ENCODE results near the gene MSH3. TPM values are rescaled to one million over a fixed set of nuclear protein-coding genes. Genes with fewer than 3 reads are reported as not detected.
"Not testable (repeated sequence)": the region's sequence is repeated elsewhere in the genome, so short reads cannot be mapped to it uniquely, and the experiment has no call there.

The MSH3 gene
- total RNA-seq, 1 experiment from 2014 or later = 21.9 TPM

DNA sequence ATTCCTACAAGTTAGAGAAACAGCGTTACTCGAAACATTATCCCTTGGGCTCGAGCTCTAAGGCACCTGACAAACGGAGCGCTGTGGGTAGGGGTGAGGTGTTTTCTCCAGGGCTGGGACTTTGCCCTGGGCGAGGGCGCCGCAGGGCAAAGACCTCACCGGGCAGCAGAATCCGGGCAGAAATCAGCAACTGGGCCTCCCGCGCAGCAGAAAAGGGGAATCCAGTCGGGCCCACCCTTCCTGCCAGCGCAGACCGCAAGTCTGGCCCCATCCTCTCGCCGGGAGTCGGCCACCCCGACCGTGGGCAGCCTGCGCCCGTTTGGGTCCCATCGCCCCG, 430 bp upstream of the MSH3 start:
- Mint-ChIP-seq H3K27ac (ENCODE audit: low read depth, unreplicated experiment) (peak overlapping the region; percentile 24), H3K4me3 (ENCODE audit: unreplicated experiment) (peak overlapping the region; percentile 96), H3K27me3 (ENCODE audit: insufficient read depth, unreplicated experiment) (no peaks in the 10 kb centered on the region), H3K36me3 (ENCODE audit: insufficient read depth, unreplicated experiment) (peaks cover 26% of the 10 kb centered on the region), H3K4me1 (ENCODE audit: insufficient read depth, unreplicated experiment) (peaks cover 17% of the 10 kb centered on the region), H3K9me3 (ENCODE audit: unreplicated experiment) (no peaks in the 10 kb centered on the region)
- no peak for TF ChIP-seq CTCF (IDR thresholded peaks at IDR 0.05; ENCODE audit: unreplicated experiment)
- peak; percentile 18 for DNase-seq (ENCODE audit: unreplicated experiment)
- intact Hi-C loops (cut with micrococcal nuclease) = loop anchor here (2.0 to 10.0 kb wide), 2 partner anchors 165 to 249 kb away; partner anchors contain the start of genes FAM151B and ZFYVE16
- ChIA-PET POLR2A (interaction anchor here (0.6 to 2.4 kb wide), 2 partner anchors 166 to 556 kb away, joined by 3 to 11 read pairs; partner anchors contain the start of gene FAM151B), CTCF (interaction anchor here (0.7 kb wide), 1 partner anchor 21 kb away, joined by 3 read pairs; no protein-coding TSS in a partner anchor)
- BruUV-seq (replicated peaks) = TSS peak; percentile 61

GRCh38 chr5:80655231-80655774, 851 bp downstream of the MSH3 start:
- ChIA-PET CTCF (interaction anchor here (2.2 kb wide), 2 partner anchors 14 to 17 kb away, joined by 10 to 12 read pairs; no protein-coding TSS in a partner anchor), POLR2A (interaction anchor here (0.5 to 2.4 kb wide), 12 partner anchors 9 to 1031 kb away, joined by 3 to 11 read pairs (median 4); partner anchors contain the start of genes FAM151B and ZFYVE16)
- peak; percentile 6 for DNase-seq (ENCODE audit: unreplicated experiment)
- H3K4me1 Mint-ChIP-seq (ENCODE audit: insufficient read depth, unreplicated experiment) = peaks cover 25% of the 10 kb centered on the region
- H3K27ac Mint-ChIP-seq (ENCODE audit: low read depth, unreplicated experiment) = peak overlapping the region; percentile 81
- no peak for TF ChIP-seq CTCF (IDR thresholded peaks at IDR 0.05; ENCODE audit: unreplicated experiment)
- H3K4me3 Mint-ChIP-seq (ENCODE audit: unreplicated experiment) = peak overlapping the region; percentile 96
- TSS peak; percentile 89 for BruUV-seq (replicated peaks)
- H3K27me3 Mint-ChIP-seq (ENCODE audit: insufficient read depth, unreplicated experiment) = no peaks in the 10 kb centered on the region
- intact Hi-C loops (cut with micrococcal nuclease) = loop anchor here (2.0 to 10.0 kb wide), 2 partner anchors 167 to 251 kb away; partner anchors contain the start of genes FAM151B and ZFYVE16
- H3K36me3 Mint-ChIP-seq (ENCODE audit: insufficient read depth, unreplicated experiment) = peaks cover 39% of the 10 kb centered on the region
- no peaks in the 10 kb centered on the region for H3K9me3 Mint-ChIP-seq (ENCODE audit: unreplicated experiment)

GRCh38 chr5:80656425-80656824, 2.0 kb downstream of the MSH3 start:
- Mint-ChIP-seq H3K27ac (ENCODE audit: low read depth, unreplicated experiment) (no peak overlapping the region), H3K9me3 (ENCODE audit: unreplicated experiment) (no peaks in the 10 kb centered on the region), H3K4me1 (ENCODE audit: insufficient read depth, unreplicated experiment) (peaks cover 25% of the 10 kb centered on the region), H3K4me3 (ENCODE audit: unreplicated experiment) (peak overlapping the region; percentile 96), H3K36me3 (ENCODE audit: insufficient read depth, unreplicated experiment) (peaks cover 50% of the 10 kb centered on the region), H3K27me3 (ENCODE audit: insufficient read depth, unreplicated experiment) (no peaks in the 10 kb centered on the region)
- no peak for TF ChIP-seq CTCF (IDR thresholded peaks at IDR 0.05; ENCODE audit: unreplicated experiment)
- ChIA-PET POLR2A (interaction anchor here (0.7 to 2.4 kb wide), 7 partner anchors 9 to 247 kb away, joined by 3 to 11 read pairs (median 6); partner anchors contain the start of gene FAM151B), CTCF (interaction anchor here (1.2 to 2.2 kb wide), 4 partner anchors 13 to 204 kb away, joined by 5 to 12 read pairs (median 8); no protein-coding TSS in a partner anchor)
- intact Hi-C loops (cut with micrococcal nuclease) = loop anchor here (10.0 kb wide), 1 partner anchor 252 kb away; the partner anchor contains the start of gene ZFYVE16
- no peak for DNase-seq (ENCODE audit: unreplicated experiment)
- no TSS peak for BruUV-seq (replicated peaks)

DNA sequence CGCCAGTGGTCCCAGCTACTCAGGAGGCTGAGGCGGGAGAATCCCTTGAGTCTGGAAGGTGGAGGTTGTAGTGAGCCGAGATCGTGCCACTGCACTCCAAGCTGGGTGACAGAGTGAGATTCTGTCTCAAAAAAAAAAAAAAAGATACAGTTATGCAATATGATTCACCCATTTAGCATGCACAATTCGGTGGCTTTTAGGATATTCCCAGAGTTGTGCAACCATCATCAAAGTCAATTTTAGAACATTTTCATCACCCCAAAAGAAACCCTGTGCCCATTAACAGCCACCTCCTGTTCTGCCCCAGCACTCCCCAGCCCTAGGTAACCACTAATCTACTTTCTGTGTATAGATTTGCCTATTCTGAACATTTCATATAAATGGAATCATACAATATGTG, 4.7 kb downstream of the MSH3 start:
- DNase-seq (ENCODE audit: unreplicated experiment) = peak; percentile 56
- no TSS peak for BruUV-seq (replicated peaks)
- POLR2A ChIA-PET = interaction anchor here (0.6 kb wide), 1 partner anchor 1091 kb away, joined by 3 read pairs; no protein-coding TSS in a partner anchor
- no peaks in the 10 kb centered on the region for H3K27me3 Mint-ChIP-seq (ENCODE audit: insufficient read depth, unreplicated experiment)
- peaks cover 15% of the 10 kb centered on the region for H3K4me1 Mint-ChIP-seq (ENCODE audit: insufficient read depth, unreplicated experiment)
- H3K4me3 Mint-ChIP-seq (ENCODE audit: unreplicated experiment) = no peak overlapping the region
- peaks cover 63% of the 10 kb centered on the region for H3K36me3 Mint-ChIP-seq (ENCODE audit: insufficient read depth, unreplicated experiment)
- intact Hi-C loops (cut with micrococcal nuclease) = loop anchor here (10.0 kb wide), 1 partner anchor 254 kb away; the partner anchor contains the start of gene ZFYVE16
- H3K9me3 Mint-ChIP-seq (ENCODE audit: unreplicated experiment) = no peaks in the 10 kb centered on the region
- H3K27ac Mint-ChIP-seq (ENCODE audit: low read depth, unreplicated experiment) = no peak overlapping the region
- CTCF ChIA-PET = no interaction called here
- no peak for TF ChIP-seq CTCF (IDR thresholded peaks at IDR 0.05; ENCODE audit: unreplicated experiment)

GRCh38 chr5:80660661-80661060, 6.2 kb downstream of the MSH3 start:
- H3K9me3 Mint-ChIP-seq (ENCODE audit: unreplicated experiment); DNase-seq (ENCODE audit: unreplicated experiment); H3K4me3 Mint-ChIP-seq (ENCODE audit: unreplicated experiment); H3K27me3 Mint-ChIP-seq (ENCODE audit: insufficient read depth, unreplicated experiment); BruUV-seq (replicated peaks); intact Hi-C loops (cut with micrococcal nuclease); CTCF ChIA-PET: not testable (repeated sequence)
- peaks cover 15% of the 10 kb centered on the region for H3K4me1 Mint-ChIP-seq (ENCODE audit: insufficient read depth, unreplicated experiment)
- H3K27ac Mint-ChIP-seq (ENCODE audit: low read depth, unreplicated experiment) = peak overlapping the region; percentile 13
- H3K36me3 Mint-ChIP-seq (ENCODE audit: insufficient read depth, unreplicated experiment) = peaks cover 67% of the 10 kb centered on the region
- POLR2A ChIA-PET = interaction anchor here (0.7 kb wide), 1 partner anchor 342 kb away, joined by 4 read pairs; no protein-coding TSS in a partner anchor

Data from MCF 10A (cell line).